ENCODE data around the gene KRT7.
"Not testable (repeated sequence)": the region's sequence is repeated elsewhere in the genome, so short reads cannot be mapped to it uniquely, and the experiment has no call there.

The KRT7 gene

GRCh38 chr12:52229836-52230343 is 3.2 kb upstream of the KRT7 start:
- no peak for DNase-seq (ENCODE audit: low spot score)

- no peak for DNase-seq (ENCODE audit: low spot score)
These were observed 2.4 kb upstream of the KRT7 start for GRCh38 chr12:52230364-52231281.

- DNase-seq (ENCODE audit: low spot score), result no peak
These were observed 1.5 kb upstream of the KRT7 start for GRCh38 chr12:52231305-52232202.

- DNase-seq (ENCODE audit: low spot score), result no peak
These were observed 805 bp upstream of the KRT7 start for GRCh38 chr12:52232203-52232673.

GRCh38 chr12:52233462-52234207 is 592 bp downstream of the KRT7 start:
- DNase-seq (ENCODE audit: low spot score), result no peak

GRCh38 chr12:52234223-52234810 is 1.3 kb downstream of the KRT7 start:
- DNase-seq (ENCODE audit: low spot score), result no peak

- DNase-seq (ENCODE audit: low spot score), result no peak
These were observed 2.1 kb downstream of the KRT7 start for GRCh38 chr12:52235001-52235764.

GRCh38 chr12:52235822-52236361 is 2.8 kb downstream of the KRT7 start:
- DNase-seq (ENCODE audit: low spot score), result no peak

- DNase-seq (ENCODE audit: low spot score), result no peak
These were observed 3.5 kb downstream of the KRT7 start for GRCh38 chr12:52236386-52237050.

GRCh38 chr12:52238207-52238840 is 5.3 kb downstream of the KRT7 start:
- DNase-seq (ENCODE audit: low spot score), result no peak

- DNase-seq (ENCODE audit: low spot score), result no peak
These were observed 6.0 kb downstream of the KRT7 start for GRCh38 chr12:52238916-52239646.

GRCh38 chr12:52239767-52240166 is 6.7 kb downstream of the KRT7 start:
- no peak for DNase-seq (ENCODE audit: low spot score)

GRCh38 chr12:52240247-52240646 is 7.2 kb downstream of the KRT7 start:
- DNase-seq (ENCODE audit: low spot score), result not testable (repeated sequence)

GRCh38 chr12:52241205-52241842 is 8.3 kb downstream of the KRT7 start:
- no peak for DNase-seq (ENCODE audit: low spot score)

- DNase-seq (ENCODE audit: low spot score), result no peak
These were observed 9.6 kb downstream of the KRT7 start for GRCh38 chr12:52242442-52243258.

- no peak for DNase-seq (ENCODE audit: low spot score)
These were observed 10.3 kb downstream of the KRT7 start for GRCh38 chr12:52243259-52243855.

Measured in ecto neural progenitor cell (in vitro differentiated cells).